Measurements from ENCODE around the gene DDX59. TPM values are rescaled to one million over a fixed set of nuclear protein-coding genes. Genes with fewer than 3 reads are reported as not detected.

The DDX59 gene
- polyA plus RNA-seq, 1 donor (not counting 4 experiments of a cell fraction or from before 2014, with no cell fraction given) = 14.4 TPM

- Histone ChIP-seq H3K27ac (ENCODE audit: control insufficient read depth, insufficient read depth, low read length) (no peak overlapping the region), H3K9me1 (ENCODE audit: control insufficient read depth, extremely low read depth, insufficient read depth, low read length) (no peaks in the 10 kb centered on the region), H3K27me3 (ENCODE audit: control insufficient read depth, extremely low read depth, insufficient read depth, low read length) (no peaks in the 10 kb centered on the region), H3K9me3 (ENCODE audit: control insufficient read depth, low read depth, low read length) (no peaks in the 10 kb centered on the region), H3K4me3 (ENCODE audit: control insufficient read depth in 2 of 3, extremely low read depth in 1 of 3, insufficient read depth in 2 of 3, low read depth in 1 of 3, low read length in 3 of 3) (no peak overlapping the region), H3K9ac (ENCODE audit: control insufficient read depth, extremely low read depth, insufficient read depth, low read length) (no peak overlapping the region), H2AFZ (ENCODE audit: control insufficient read depth, low read length) (peak overlapping the region; percentile 49), H3K4me1 (ENCODE audit: control insufficient read depth, extremely low read depth, insufficient read depth, low read length) (peaks cover 24% of the 10 kb centered on the region), H3K4me2 (ENCODE audit: control insufficient read depth, extremely low read depth, insufficient read depth, low read depth, low read length) (no peak overlapping the region), H4K20me1 (ENCODE audit: control insufficient read depth, extremely low read depth, insufficient read depth, low read length) (no peaks in the 10 kb centered on the region), H3K79me2 (ENCODE audit: control insufficient read depth, insufficient read depth, low read length) (no peaks in the 10 kb centered on the region), H3K36me3 (ENCODE audit: control insufficient read depth in 2 of 2, extremely low read depth in 1 of 2, insufficient read depth in 2 of 2, low read length in 2 of 2) (no peaks in the 10 kb centered on the region)
- TF ChIP-seq CTCF (optimal IDR thresholded peaks at IDR 0.05 in 1 of 3, IDR thresholded peaks at IDR 0.05 in 1 of 3, conservative IDR thresholded peaks at IDR 0.05 in 1 of 3; ENCODE audit: extremely low read depth in 1 of 3, insufficient read depth in 2 of 3, low read length in 3 of 3) = no peak
- TF ChIP-seq EZH2 (IDR thresholded peaks at IDR 0.05; ENCODE audit: low read length) = no peak
- dilution Hi-C loops (cut with MboI; ENCODE audit: extremely low pct_ligation_motif_present, low sequenced_read_pairs) = no loop called here
- no peak for FAIRE-seq
- DNase-seq (ENCODE audit: low read depth, low spot score) = no peak
These were observed 42.0 kb downstream of the DDX59 start for GRCh38 chr1:200627575-200628222.

- Histone ChIP-seq H3K79me2 (ENCODE audit: control insufficient read depth, insufficient read depth, low read length) (no peaks in the 10 kb centered on the region), H3K9me1 (ENCODE audit: control insufficient read depth, extremely low read depth, insufficient read depth, low read length) (no peaks in the 10 kb centered on the region), H3K4me1 (ENCODE audit: control insufficient read depth, extremely low read depth, insufficient read depth, low read length) (peaks cover 26% of the 10 kb centered on the region), H3K27ac (ENCODE audit: control insufficient read depth, insufficient read depth, low read length) (no peak overlapping the region), H3K4me2 (ENCODE audit: control insufficient read depth, extremely low read depth, insufficient read depth, low read depth, low read length) (no peak overlapping the region), H4K20me1 (ENCODE audit: control insufficient read depth, extremely low read depth, insufficient read depth, low read length) (no peaks in the 10 kb centered on the region), H2AFZ (ENCODE audit: control insufficient read depth, low read length) (no peak overlapping the region), H3K36me3 (ENCODE audit: control insufficient read depth in 2 of 2, extremely low read depth in 1 of 2, insufficient read depth in 2 of 2, low read length in 2 of 2) (no peaks in the 10 kb centered on the region), H3K27me3 (ENCODE audit: control insufficient read depth, extremely low read depth, insufficient read depth, low read length) (no peaks in the 10 kb centered on the region), H3K9ac (ENCODE audit: control insufficient read depth, extremely low read depth, insufficient read depth, low read length) (no peak overlapping the region), H3K4me3 (ENCODE audit: control insufficient read depth in 2 of 3, extremely low read depth in 1 of 3, insufficient read depth in 2 of 3, low read depth in 1 of 3, low read length in 3 of 3) (no peak overlapping the region), H3K9me3 (ENCODE audit: control insufficient read depth, low read depth, low read length) (no peaks in the 10 kb centered on the region)
- DNase-seq (ENCODE audit: low read depth, low spot score) = no peak
- FAIRE-seq = no peak
- TF ChIP-seq EZH2 (IDR thresholded peaks at IDR 0.05; ENCODE audit: low read length) (no peak), CTCF (optimal IDR thresholded peaks at IDR 0.05 in 1 of 3, IDR thresholded peaks at IDR 0.05 in 1 of 3, conservative IDR thresholded peaks at IDR 0.05 in 1 of 3; ENCODE audit: extremely low read depth in 1 of 3, insufficient read depth in 2 of 3, low read length in 3 of 3) (no peak)
- dilution Hi-C loops (cut with MboI; ENCODE audit: extremely low pct_ligation_motif_present, low sequenced_read_pairs) = no loop called here
These were observed 42.7 kb downstream of the DDX59 start for GRCh38 chr1:200626853-200627534.

Measured in keratinocyte (primary cell).